HG03196 (cell line): ENCODE results near the gene HCRTR2.
"Not testable (repeated sequence)": the region's sequence is repeated elsewhere in the genome, so short reads cannot be mapped to it uniquely, and the experiment has no call there.

Experiments used
- ATAC-seq: cut with Tn5 transposase; IDR thresholded peaks from one replicate; pipeline ENCODE4 v1.9.1; 2021; ENCODE audit not compliant: unreplicated experiment

HCRTR2 gene

DNA sequence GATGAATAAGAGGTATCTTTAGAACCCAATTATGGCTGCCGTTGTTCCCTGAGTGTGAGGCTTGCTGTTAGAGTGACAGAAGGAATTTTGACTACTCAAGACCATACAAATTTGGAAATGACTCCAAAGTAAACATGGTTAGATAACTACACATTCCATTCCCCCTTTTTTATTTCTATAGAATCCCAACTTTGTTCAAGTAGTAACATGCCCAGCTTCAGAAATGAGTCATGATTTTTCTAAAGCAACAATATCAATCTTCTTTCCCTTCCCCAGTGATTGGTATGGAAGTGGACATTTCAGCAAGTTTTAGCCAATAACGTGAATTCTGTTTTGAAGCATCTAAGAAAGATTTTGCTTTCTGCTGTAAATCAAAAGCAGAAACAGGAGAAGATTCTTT, 37.8 kb downstream of the HCRTR2 start:
- no peak for ATAC-seq

DNA sequence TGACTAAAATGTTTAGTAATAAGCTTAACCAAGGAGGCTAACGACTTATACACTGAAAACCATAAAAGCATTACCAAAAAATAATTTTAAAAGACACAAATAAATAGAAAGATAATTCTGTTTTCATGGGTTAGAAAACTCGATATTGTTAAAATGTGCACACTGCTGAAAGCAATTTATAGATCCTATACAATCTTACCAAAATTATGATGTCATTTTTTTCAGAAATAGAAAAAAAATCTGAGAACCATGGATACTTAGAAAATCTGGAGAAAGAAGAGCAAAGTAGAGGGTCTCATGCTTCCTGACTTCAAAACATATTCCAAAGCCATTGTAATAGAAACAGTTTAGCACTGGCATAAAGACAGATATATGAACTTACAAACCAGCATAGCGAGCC, 46.6 kb downstream of the HCRTR2 start:
- ATAC-seq = no peak

DNA sequence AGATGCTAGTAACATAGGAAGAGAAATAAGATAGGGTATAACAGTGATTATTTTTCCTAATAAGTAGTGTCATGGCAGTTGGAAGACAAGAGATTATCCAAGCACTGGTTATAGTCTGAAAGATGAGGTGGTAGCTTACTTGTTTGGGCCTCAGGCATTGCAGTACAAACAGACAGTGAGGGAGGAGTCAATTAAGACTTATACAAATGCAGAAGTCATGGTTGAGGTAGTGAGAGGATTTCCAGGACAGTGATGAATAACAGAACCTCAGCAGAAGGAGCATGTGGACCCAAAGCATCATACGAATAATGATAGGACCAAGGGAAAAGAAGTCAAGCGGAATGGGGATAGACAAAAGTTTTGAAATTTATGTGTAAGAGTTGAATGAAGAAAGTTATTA, 53.5 kb downstream of the HCRTR2 start:
- ATAC-seq = no peak

DNA sequence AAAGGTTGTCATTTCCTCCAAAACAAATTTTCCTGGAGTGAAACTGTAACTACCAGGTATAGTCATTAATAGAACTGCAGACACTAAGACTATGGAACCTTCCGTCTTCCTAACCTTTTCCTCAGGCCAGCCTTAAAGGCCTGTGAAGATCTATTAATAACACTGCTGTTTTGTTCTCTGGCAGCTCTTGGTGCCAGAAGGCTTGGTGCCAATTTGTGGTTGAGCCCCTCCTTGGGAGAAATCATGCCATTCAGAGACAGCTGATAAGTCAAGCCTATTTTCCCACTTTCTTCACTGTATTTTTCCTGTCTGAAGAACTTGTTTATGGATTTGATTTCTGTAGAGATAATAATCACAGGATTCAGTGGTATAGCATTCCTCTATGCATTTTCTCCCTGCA, 64.8 kb downstream of the HCRTR2 start:
- no peak for ATAC-seq

DNA sequence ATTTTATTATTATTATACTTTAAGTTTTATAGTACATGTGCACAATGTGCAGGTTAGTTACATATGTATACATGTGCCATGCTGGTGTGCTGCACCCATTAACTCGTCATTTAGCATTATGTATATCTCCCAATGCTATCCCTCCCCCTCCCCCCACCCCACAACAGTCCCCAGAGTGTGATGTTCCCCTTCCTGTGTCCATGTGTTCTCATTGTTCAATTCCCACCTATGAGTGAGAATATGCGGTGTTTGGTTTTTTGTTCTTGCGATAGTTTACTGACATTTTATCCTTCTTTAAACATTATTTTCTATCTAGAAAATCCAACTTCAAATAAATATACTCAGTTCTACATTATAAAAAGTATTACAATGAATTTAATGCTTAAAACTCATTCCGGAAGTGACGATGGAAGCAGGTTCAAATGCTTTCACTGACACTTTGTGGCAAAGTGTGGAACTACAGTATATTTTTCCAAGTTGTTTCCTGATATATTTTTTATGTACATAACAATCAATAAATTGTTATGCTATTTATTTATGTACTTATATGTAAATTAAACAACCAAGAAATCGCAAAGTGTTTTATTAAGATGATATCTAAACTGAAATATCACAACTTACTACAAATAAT, 66.8 kb downstream of the HCRTR2 start:
- not testable (repeated sequence) for ATAC-seq

DNA sequence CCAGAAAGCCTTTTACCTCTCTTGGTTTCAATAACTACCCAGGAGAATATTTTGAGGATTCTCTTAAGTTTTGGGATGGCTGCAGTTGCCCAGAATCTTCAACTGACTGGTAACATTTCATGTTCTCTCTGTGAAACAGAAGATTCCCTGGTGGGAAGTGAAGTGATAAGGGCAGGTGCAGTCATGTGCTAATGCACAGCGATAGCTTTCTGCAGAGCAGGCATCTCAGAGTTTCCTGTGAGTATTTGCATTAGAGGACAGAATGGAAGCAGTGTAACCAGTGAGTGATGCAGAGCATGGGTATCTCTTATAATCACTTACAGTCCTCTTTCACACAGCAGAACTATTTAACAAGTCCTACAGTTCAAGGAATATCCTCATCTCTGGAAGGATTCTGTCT, 76.1 kb downstream of the HCRTR2 start:
- ATAC-seq = no peak

DNA sequence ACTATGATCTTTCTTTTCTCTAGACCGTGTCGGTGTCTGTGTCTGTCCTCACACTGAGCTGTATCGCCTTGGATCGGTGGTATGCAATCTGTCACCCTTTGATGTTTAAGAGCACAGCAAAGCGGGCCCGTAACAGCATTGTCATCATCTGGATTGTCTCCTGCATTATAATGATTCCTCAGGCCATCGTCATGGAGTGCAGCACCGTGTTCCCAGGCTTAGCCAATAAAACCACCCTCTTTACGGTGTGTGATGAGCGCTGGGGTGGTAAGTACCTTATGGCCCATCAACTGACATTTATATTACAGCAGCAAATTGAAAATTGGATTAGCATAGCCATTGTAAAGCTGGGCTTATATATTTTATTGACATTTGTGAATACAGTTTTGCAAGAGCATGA, 80.8 kb downstream of the HCRTR2 start:
- no peak for ATAC-seq

DNA sequence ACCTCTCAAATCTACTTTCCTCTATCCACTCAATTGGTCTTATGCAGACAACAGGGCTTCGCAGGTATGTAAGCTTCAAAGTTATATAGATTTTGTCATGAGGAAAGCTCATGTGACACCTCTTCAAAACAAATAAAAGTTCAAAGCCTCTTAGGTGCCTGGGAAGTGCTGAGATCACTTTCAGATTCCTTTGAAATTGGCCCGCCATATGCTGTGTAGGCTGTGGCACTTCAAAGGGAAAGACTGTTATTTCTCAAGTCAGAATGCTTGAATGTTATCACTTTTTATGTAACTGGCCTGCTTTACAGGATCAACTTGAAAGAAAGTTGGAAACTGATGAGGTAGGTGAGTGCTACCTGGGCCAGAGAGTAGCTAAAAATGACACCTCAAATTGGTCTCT, 85.9 kb downstream of the HCRTR2 start:
- ATAC-seq = no peak

DNA sequence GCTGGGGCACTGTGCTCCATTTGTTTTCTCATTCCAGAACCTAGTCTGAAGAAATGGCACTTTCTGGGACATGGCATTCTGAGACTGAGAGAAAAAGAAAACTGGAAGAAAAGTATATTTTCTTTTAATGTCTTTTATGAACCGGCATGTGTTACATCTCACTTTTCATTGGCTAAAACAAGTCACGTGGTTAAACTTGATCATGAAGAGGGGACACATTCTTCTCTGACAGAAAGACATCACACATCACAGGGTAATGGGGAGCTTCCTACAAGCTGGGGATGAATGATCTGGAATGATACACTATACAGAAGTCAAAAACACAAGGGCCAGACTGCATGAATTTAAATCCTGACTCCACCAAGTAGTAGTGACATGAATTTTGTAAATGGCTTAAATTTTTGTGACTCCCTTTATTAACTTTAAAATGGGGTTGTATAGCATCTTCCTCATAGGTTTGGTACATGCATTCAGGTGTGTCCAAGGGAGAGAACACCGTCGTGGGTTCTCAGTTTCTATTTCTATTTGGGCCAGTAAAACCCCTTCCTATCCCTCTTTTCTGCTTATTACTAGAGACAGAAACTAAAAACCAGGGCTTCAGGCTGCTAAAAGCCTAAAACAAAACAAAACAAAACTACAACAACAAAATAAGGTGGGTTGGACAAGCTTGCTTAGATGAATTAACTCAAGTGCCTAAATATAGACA, 91.2 kb downstream of the HCRTR2 start:
- no peak for ATAC-seq

DNA sequence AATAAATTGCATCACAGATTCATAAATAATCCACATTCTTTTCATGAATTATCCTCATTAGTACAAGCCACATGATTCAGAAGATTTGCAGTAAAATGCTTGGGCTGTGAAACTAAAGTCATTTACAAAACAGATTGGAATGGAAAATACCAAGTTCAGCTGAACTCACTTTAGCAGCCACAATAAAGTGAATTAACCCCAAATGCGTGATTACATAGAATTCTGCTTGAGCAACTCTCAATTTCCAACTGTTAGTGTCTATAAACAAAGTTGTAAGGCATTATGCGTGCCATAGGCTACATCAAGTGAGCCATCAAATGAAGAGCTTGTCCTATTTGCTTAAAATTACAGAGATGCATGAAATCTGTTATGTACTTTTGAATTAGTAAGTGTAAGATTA, 92.6 kb downstream of the HCRTR2 start:
- no peak for ATAC-seq

DNA sequence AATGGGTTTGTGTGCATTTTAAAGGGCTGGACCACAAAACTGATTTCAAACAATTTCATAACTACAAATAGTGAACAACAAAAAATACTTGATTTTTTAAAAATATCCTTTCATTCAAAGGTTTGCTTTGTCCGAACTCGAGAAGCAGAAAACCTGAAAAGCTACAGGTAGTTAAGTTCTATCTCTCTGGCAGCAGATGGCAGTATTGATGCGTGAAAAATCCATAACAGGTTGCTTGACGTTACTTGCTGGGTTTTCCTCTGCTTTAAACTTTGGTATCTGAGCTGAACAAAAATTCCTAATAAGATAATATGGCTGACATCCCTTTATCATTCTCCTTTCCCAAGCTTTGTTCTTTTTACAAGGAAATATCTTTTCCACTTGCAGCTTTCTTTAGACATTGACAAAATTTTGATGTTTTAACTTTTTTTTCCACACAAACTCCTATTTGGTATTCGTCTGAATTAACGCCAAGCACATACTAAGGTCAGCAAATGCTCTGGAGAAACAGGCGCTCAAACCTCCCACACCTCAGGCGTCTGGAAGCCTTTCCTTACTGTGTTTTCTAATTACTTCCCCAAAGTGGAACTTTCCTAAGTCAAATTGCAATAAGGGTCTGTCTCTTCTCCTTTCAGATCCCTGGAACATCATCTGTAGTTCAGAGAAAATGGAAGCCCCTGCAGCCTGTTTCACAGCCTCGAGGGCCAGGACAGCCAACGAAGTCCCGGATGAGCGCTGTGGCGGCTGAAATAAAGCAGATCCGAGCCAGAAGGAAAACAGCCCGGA, 102.6 kb downstream of the HCRTR2 start:
- no peak for ATAC-seq

DNA sequence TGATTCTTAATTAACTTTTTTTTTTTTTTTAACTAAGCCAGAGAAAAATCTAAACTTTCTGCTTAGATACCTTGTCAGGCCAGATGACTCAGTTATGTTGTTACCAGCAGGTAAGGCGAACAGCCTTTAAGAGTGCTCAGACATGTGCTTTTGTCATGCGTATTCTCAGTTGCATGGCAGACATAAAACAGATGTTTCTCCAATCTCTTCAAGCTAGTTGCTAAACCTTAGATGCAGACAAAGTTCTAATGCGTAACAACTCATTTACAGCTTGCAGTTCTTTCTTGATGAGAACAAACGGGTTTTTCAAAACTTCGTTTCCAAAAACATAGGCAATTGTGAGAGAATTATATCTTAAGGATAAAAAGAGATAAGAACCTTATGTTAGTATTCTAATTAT, 103.3 kb downstream of the HCRTR2 start:
- no peak for ATAC-seq

DNA sequence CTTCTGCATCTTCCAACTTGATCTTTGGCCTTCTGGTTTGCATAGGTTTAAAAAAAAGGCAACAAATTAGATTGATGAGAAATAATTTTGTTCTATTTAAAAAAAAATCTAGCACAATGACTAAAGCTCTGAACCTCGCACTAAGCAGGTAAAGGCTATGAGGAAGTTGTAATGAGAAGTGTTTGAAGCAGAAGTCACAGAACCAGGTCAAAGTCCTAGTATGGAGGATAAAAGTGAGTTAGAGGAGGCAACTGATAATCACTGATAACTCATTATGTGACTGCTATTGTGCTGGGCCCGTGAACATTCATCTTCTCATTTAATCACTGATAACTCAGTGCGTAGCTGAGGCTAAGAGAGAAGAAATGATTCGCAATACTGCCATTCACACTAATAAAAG, 106.9 kb downstream of the HCRTR2 start:
- ATAC-seq = no peak

DNA sequence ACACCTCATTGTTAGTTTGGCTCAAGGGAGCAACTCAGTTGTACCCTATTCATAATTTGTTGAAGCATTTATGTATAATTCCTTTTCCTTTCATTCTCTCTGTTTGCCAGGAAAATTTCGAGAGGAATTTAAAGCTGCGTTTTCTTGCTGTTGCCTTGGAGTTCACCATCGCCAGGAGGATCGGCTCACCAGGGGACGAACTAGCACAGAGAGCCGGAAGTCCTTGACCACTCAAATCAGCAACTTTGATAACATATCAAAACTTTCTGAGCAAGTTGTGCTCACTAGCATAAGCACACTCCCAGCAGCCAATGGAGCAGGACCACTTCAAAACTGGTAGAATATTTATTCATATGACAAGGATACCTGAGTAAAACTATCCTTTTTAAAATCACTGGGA, 107.8 kb downstream of the HCRTR2 start:
- no peak for ATAC-seq

DNA sequence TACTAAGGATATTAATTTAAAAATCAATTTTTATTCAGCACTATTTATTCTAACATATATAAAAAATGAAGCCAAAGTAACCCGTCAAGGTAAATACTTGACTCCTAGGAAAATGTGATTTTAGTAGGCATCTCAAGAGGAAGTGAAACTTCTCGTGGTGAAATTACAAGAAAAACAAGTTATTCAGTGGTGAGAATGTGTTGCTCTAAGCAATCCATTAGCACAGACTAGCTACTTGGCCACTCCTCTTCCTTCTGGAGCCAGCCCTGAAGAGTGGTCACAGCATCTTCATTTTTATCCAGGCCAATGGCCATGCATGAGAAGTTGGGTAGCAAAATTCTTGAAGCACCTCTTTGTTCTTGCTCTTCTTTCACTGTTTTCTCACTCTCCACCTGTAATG, 112.5 kb downstream of the HCRTR2 start:
- ATAC-seq = no peak

DNA sequence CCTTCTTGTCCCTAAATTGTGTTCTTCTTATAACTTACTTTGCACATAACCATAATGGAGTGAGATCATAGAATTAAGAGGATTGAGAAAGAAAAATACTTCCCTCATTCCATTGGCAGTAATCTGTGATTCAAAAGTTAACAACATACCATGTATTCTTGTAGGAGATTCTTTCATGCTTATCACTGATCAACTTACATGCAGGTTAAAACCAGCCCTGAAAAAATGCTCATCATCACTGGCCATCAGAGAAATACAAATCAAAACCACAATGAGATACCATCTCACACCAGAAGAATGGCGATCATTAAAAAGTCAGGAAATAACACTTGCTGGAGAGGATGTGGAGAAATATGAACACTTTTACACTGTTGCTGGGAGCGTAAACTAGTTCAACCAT, 116.4 kb downstream of the HCRTR2 start:
- ATAC-seq = no peak

DNA sequence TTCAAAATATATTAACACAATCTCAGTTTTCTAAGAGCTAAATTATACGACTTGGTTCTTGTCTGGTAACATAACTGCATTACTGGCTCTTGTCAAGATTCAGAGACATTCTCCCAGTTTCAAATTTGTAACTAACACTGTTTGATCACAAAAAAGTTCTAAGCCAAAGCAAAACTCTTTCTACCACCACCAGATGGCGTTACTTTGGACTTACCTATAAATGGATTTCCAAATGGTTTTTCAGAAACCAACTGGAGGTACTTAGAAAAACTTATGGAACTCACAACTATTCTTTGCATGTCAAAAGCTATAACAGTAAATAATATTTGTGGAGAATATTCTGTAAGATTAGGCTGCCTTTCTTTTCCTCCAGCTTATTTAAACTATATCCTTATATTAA, 118.8 kb downstream of the HCRTR2 start:
- ATAC-seq = no peak

DNA sequence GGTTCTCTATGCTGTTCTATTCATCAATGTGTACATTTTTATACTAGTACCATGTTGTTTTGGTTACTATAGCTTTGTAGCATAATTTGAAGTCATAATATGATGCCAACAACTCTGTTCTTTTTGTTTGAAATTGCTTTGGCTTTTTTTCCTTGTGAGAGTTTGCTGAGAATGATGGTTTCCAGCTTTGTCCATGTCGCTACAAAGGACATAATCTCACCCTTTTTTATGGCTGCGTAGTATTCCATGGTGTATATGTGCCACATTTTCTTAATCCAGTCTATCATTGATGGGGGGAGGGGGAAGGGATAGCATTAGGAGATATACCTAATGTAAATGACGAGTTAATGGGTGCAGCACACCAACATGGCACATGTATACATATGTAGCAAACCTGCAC, 122.9 kb downstream of the HCRTR2 start:
- not testable (repeated sequence) for ATAC-seq

DNA sequence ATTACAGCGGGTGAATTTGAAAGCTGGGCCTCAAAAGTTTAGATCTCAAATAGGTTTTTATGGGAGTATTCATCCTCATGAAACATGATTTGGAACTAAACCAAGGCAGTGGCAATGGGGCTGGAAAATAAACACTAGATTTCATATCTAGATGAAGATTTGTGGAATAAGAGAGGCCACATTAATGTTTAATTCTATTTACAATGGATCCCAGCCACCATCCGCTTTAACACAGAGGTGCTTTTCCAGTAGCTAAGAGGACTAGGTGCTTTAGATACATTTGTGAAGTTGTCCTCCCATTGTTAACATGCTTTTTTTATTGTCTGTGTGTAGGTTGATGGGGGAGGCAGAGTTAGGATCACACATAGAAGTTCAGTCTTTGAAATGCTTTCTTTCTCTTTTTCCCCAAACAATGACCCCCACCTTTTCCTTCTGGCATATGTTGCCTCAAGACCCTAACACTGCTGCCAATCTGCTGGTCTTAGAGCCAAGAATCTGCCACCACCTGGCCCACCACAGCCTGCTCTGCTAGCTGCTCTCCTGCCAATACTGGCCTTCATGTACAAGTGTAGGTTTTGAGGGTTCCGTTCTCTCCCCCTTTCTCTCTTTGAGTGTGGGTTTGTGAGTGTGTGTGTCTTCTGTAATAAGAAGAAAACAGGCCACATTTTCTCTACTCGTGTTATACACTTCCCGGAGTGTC, 125.1 kb downstream of the HCRTR2 start:
- no peak for ATAC-seq

DNA sequence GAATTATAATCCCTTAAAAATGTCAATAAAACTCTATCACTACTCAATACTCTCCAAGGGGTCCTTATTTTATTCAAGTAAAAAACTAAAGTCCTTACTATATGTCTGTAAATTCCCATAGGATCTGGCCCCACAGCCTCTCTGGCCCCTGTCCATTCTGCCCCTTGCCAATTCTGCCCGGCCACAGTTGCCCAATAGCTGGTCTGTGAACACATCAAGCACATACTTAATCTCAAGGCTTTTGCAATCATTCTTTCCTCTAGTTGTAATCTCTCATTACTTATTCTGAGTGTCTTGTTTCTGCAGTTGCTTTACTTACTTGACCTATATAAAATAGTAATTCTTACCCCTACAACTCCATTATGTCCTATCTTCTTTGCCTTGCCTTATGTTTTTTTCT, 130.4 kb downstream of the HCRTR2 start:
- ATAC-seq = no peak

DNA sequence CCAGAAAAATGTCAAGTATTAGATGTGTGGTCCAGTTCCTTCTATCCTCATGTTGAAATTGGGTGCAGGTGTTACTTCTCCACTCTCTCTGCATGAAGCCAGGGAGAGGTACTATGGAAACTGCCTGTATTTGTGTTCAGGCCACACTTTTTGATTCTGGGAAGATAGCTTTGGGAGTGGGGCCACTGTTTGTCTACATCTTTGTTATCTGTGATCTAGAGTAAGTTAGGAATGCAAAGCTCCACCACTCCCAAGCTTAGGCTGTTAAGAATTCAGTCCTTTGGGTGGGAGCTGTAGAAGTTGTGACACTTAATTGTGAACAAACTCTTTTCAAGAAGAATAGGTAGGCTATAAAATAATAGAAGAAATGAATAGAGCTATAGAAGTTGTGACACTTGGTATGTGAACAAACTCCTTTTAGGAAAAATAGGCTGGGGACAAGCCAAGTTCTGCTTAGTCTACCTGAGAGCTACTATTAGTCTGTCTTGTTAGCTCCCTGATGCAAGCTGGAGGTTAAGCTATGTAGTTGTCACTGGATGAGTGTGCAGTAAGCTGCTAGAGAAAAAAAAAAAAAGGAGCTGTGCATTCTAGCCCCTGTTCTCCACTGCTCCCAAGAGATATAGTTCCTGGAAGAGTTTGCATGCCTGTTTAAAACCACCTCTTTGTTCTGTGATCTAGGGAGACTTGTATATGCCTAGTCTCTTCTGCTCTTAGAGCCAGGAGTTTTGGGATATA, 145.8 kb downstream of the HCRTR2 start:
- no peak for ATAC-seq
